Aortic smooth muscle cell (primary cell): ENCODE results near the gene RAB3GAP1. TPM values are rescaled to one million over a fixed set of nuclear protein-coding genes. Genes with fewer than 3 reads are reported as not detected.

Source experiments
- total RNA-seq: library from RNA; depleted of rRNA; stranded (reverse); fragments of >200 nt; gene quantifications from 2 replicates; pipeline ENCODE4 v1.2.3, GENCODE V29; 2014

The RAB3GAP1 gene
- total RNA-seq = 81.1 and 93.2 TPM in 2 replicates

DNA sequence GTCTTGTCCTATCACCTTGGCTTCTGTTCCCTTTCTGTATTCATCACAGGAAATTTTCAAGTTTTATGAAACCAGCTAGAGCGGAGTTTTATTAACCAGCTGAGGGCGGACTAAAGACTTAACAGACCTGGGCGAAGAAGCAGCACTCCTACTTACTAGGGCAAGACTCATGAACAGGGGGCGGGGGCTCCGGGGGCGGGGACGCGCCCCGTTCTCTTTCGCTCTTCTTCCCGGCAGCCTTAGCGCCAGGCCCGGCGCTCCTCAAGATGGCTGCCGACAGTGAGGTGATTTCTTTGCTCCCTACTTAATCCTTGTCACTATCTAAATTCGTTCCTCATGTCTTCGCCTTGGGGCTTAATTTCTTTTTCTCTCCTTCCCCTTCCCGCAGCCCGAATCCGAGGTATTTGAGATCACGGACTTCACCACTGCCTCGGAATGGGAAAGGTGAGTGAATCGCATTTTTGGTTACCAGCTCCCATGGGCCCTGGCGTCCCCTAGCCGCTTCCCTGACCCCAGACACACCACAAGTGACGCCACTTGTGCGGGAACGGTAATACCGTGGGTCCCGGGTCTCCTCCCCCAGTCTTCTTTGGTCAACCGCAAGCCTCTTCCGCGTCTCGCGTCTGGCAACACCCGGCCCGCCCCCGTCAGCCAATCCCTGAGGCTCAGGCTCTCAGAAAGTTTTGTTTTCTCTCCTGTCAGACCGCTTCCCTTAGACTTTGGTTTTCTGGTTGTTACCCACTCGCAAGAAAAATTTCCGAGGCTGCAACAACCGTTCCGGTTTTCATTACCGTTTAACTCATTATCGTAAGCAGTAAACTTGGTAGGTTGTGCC lies at the start of gene RAB3GAP1:
RAB3GAP1 (plus strand) TSS at position 251 of the 835 bp plus-strand sequence; CDS start at position 267, 16 bp downstream.

DNA sequence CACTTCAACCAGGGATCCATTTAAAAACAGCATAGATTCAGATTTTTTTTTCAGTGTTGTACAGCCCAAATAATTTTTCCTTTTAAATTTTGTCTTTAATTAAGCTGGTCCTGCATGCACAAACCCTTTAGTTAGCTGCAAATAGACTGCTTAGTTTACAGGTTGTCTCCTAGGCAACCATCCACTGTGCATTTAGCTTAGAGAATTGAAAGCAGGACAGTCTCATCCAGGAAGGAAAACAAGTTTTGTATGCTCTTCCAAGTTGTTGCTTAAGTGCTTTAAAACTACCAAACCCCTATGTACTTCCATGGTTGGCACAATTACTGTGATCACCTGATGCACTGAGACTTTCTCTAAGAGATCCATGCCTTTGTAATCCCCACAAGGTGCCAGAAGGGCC lies 4.8 kb upstream of the RAB3GAP1 start, which contains the start of gene MAP3K19:
MAP3K19 (minus strand) TSS at position 148 of the 400 bp plus-strand sequence. CDS start 22,800 bp downstream, outside the sequence.

Other genes starting within 250 kb of the RAB3GAP1 start
- gene ACMSD, start 213.7 kb upstream of the RAB3GAP1 start, total RNA-seq = not detected in 2 replicates
- gene CCNT2, start 133.5 kb upstream of the RAB3GAP1 start, total RNA-seq = 23.4 and 23.6 TPM in 2 replicates
- gene MAP3K19, start 4.8 kb upstream of the RAB3GAP1 start, total RNA-seq = not detected in 2 replicates